ENCODE data around the gene CBR4. TPM values are rescaled to one million over a fixed set of nuclear protein-coding genes. Genes with fewer than 3 reads are reported as not detected.

The CBR4 gene
- total and polyA plus RNA-seq, 2 donors (not counting 3 experiments of a cell fraction or from before 2014, with no cell fraction given) = 4.8 to 26.3 TPM

DNA sequence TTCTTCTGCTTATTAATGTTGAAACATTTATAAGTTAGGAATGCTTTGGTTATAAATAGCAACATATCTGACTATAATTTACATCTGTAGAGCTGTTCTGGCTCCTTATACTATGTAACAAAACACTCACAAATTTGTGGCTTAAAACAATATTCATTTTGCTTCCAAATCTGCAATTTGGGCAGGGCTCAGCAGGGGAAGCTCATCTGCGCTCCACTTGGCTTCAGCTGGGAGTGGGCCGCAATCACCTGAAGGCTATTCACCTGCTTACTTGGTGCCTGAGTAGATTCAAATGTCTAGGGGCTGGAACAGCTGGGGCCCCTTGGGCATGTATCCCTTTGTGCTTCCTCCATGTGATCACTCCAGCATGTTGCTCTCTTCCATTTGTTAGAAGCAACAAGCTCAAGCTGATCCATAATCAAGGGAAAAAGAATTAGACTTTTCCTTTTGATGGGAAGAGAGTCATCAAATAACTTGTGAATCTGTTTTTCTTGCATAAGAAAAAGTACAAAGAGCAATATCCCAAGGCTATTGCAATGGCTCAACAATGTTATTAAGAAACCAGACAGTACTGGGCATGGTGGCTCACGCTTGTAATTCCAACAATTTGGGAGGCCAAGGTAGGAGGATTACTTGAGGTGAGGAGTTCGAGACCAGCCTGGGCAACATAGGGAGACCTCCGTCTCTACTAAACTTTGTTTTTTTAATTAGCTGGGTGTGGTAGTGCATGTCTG lies 34.8 kb upstream of the CBR4 start:
- ChIA-PET POLR2A (interaction anchor here (0.7 kb wide), 1 partner anchor 96 kb away, joined by 3 read pairs; no protein-coding TSS in a partner anchor), CTCF (interaction anchor here (0.5 to 2.5 kb wide), 5 partner anchors 16 to 72 kb away, joined by 3 to 11 read pairs (median 3); no protein-coding TSS in a partner anchor)
- no TSS peak for BruUV-seq (replicated peaks)
- dilution Hi-C loops (cut with MboI; ENCODE audit: extremely low pct_ligation_motif_present, low sequenced_read_pairs) = no loop called here
- Histone ChIP-seq H3K27me3 (ENCODE audit: control insufficient read depth in 2 of 2, insufficient read depth in 2 of 2, low read length in 2 of 2) (no peaks in the 10 kb centered on the region), H3K4me2 (ENCODE audit: insufficient read depth, low read length) (no peak overlapping the region), H3K79me2 (ENCODE audit: control insufficient read depth, insufficient read depth, low read length) (no peaks in the 10 kb centered on the region), H3K27ac (ENCODE audit: insufficient read depth, low read depth, low read length) (no peak overlapping the region), H3K9me1 (replicated peaks; ENCODE audit: control insufficient read depth, extremely low read depth, insufficient read depth, low read length) (no peaks in the 10 kb centered on the region), H3K36me3 (ENCODE audit: control insufficient read depth in 2 of 2, extremely low read depth in 1 of 2, insufficient read depth in 2 of 2, low read length in 2 of 2) (no peaks in the 10 kb centered on the region), H4K20me1 (replicated peaks; ENCODE audit: control insufficient read depth, extremely low read depth, insufficient read depth, low read length) (no peaks in the 10 kb centered on the region), H2AFZ (ENCODE audit: low read depth, low read length) (no peak overlapping the region), H3K9ac (replicated peaks; ENCODE audit: extremely low read depth, insufficient read depth, low read length) (no peak overlapping the region), H3K4me1 (ENCODE audit: control insufficient read depth, extremely low read depth, insufficient read depth, low read length) (peaks cover 3% of the 10 kb centered on the region), H3K9me3 (replicated peaks; ENCODE audit: control insufficient read depth, insufficient read depth, low read length) (no peaks in the 10 kb centered on the region), H3K4me3 (replicated peaks in 1 of 3; ENCODE audit: insufficient read depth in 1 of 3, low read depth in 1 of 3, low read length in 3 of 3) (no peak overlapping the region)
- DNase-seq (ENCODE audit: low read depth, low spot score) (no peak), FAIRE-seq (peak; percentile 49)
- intact Hi-C loops (cut with micrococcal nuclease) = no loop called here
- TF ChIP-seq POLR2AphosphoS5 (IDR thresholded peaks at IDR 0.05; ENCODE audit: insufficient read depth, low read depth, low read length) = no peak
- no peak for TF ChIP-seq GATA2 (IDR thresholded peaks at IDR 0.05; ENCODE audit: insufficient read depth, insufficient read length, low read depth, low read length)
- TF ChIP-seq, protein P1, sequence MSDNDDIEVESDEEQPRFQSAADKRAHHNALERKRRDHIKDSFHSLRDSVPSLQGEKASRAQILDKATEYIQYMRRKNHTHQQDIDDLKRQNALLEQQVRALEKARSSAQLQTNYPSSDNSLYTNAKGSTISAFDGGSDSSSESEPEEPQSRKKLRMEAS (IDR thresholded peaks at IDR 0.05; ENCODE audit: insufficient read depth, insufficient read length) = no peak
- no peak for TF ChIP-seq EZH2 (IDR thresholded peaks at IDR 0.05; ENCODE audit: borderline replicate concordance, low read depth, low read length, severe bottlenecking)
- TF ChIP-seq POLR2A (IDR thresholded peaks at IDR 0.05; ENCODE audit: low read depth, low read length) = no peak
- TF ChIP-seq, protein P2, sequence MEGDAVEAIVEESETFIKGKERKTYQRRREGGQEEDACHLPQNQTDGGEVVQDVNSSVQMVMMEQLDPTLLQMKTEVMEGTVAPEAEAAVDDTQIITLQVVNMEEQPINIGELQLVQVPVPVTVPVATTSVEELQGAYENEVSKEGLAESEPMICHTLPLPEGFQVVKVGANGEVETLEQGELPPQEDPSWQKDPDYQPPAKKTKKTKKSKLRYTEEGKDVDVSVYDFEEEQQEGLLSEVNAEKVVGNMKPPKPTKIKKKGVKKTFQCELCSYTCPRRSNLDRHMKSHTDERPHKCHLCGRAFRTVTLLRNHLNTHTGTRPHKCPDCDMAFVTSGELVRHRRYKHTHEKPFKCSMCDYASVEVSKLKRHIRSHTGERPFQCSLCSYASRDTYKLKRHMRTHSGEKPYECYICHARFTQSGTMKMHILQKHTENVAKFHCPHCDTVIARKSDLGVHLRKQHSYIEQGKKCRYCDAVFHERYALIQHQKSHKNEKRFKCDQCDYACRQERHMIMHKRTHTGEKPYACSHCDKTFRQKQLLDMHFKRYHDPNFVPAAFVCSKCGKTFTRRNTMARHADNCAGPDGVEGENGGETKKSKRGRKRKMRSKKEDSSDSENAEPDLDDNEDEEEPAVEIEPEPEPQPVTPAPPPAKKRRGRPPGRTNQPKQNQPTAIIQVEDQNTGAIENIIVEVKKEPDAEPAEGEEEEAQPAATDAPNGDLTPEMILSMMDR (IDR thresholded peaks at IDR 0.05; ENCODE audit: extremely low read depth in 1 of 2, insufficient read depth in 1 of 2, low read depth in 1 of 2, low read length in 2 of 2) = no peak
- no peak for TF ChIP-seq MYC (IDR thresholded peaks at IDR 0.05; ENCODE audit: low read depth, low read length)
- TF ChIP-seq FOS (IDR thresholded peaks at IDR 0.05; ENCODE audit: borderline replicate concordance, insufficient read depth, low read length) = no peak
- no peak for TF ChIP-seq JUN (IDR thresholded peaks at IDR 0.05; ENCODE audit: borderline replicate concordance, insufficient read depth, insufficient read length, low read depth)
